ENCODE measurements around the gene TSHZ2. TPM values are rescaled to one million over a fixed set of nuclear protein-coding genes. Genes with fewer than 3 reads are reported as not detected.
"Not testable (repeated sequence)": the region's sequence is repeated elsewhere in the genome, so short reads cannot be mapped to it uniquely, and the experiment has no call there.

Gene TSHZ2
- total RNA-seq, 1 donor from 2014 or later, result 5.2 TPM

GRCh38 chr20:53524589-53525312 lies 552.6 kb downstream of the TSHZ2 start:
- no peak for TF ChIP-seq CTCF (IDR thresholded peaks at IDR 0.05)
- no peak for DNase-seq

GRCh38 chr20:53527196-53527595 lies 555.0 kb downstream of the TSHZ2 start:
- H3K9me3 ChIP-seq, result no peaks in the 10 kb centered on the region
- no peaks in the 10 kb centered on the region for H3K4me1 ChIP-seq
- TF ChIP-seq CTCF (IDR thresholded peaks at IDR 0.05), result no peak
- ATAC-seq (no peak), DNase-seq (no peak)
- H3K27ac ChIP-seq, result no peak overlapping the region
- H3K36me3 ChIP-seq, result no peaks in the 10 kb centered on the region
- H3K27me3 ChIP-seq, result no peaks in the 10 kb centered on the region
- intact Hi-C loops (cut with DNase I), result no loop called here
- H3K4me3 ChIP-seq, result no peak overlapping the region

More at GRCh38 chr20:53524589-53525312, 552.6 kb downstream of the TSHZ2 start:
- intact Hi-C loops (cut with DNase I), result no loop called here
- no peaks in the 10 kb centered on the region for H3K9me3 ChIP-seq
- no peak overlapping the region for H3K4me3 ChIP-seq
- no peak for ATAC-seq
- no peaks in the 10 kb centered on the region for H3K4me1 ChIP-seq
- no peaks in the 10 kb centered on the region for H3K36me3 ChIP-seq
- H3K27me3 ChIP-seq, result no peaks in the 10 kb centered on the region
- no peak overlapping the region for H3K27ac ChIP-seq

GRCh38 chr20:53529658-53530057 lies 557.5 kb downstream of the TSHZ2 start:
- Histone ChIP-seq H3K9me3 (no peaks in the 10 kb centered on the region), H3K36me3 (no peaks in the 10 kb centered on the region), H3K4me3 (no peak overlapping the region), H3K27ac (no peak overlapping the region), H3K4me1 (no peaks in the 10 kb centered on the region), H3K27me3 (no peaks in the 10 kb centered on the region)
- no peak for ATAC-seq
- DNase-seq, result no peak
- intact Hi-C loops (cut with DNase I), result no loop called here
- no peak for TF ChIP-seq CTCF (IDR thresholded peaks at IDR 0.05)

- intact Hi-C loops (cut with DNase I), result no loop called here
- ATAC-seq, result no peak
- Histone ChIP-seq H3K27ac (no peak overlapping the region), H3K9me3 (no peaks in the 10 kb centered on the region), H3K4me3 (no peak overlapping the region), H3K4me1 (no peaks in the 10 kb centered on the region), H3K27me3 (no peaks in the 10 kb centered on the region), H3K36me3 (no peaks in the 10 kb centered on the region)
- TF ChIP-seq CTCF (IDR thresholded peaks at IDR 0.05), result no peak
- DNase-seq, result no peak
Measured at GRCh38 chr20:53530440-53530839, 558.3 kb downstream of the TSHZ2 start.

GRCh38 chr20:53532654-53533312 lies 560.6 kb downstream of the TSHZ2 start:
- H3K27me3 ChIP-seq; H3K9me3 ChIP-seq; H3K4me3 ChIP-seq; intact Hi-C loops (cut with DNase I); H3K4me1 ChIP-seq; DNase-seq; H3K36me3 ChIP-seq; H3K27ac ChIP-seq: not testable (repeated sequence)
- peak; percentile 76 for ATAC-seq

GRCh38 chr20:53533500-53533899 lies 561.3 kb downstream of the TSHZ2 start:
- intact Hi-C loops (cut with DNase I), result no loop called here
- Histone ChIP-seq H3K36me3 (no peaks in the 10 kb centered on the region), H3K4me3 (no peak overlapping the region), H3K27ac (no peak overlapping the region), H3K4me1 (no peaks in the 10 kb centered on the region), H3K27me3 (no peaks in the 10 kb centered on the region), H3K9me3 (no peaks in the 10 kb centered on the region)
- TF ChIP-seq CTCF (IDR thresholded peaks at IDR 0.05), result no peak
- ATAC-seq, result no peak
- DNase-seq, result no peak

Measured in upper lobe of right lung (tissue), 1 donor.